SHP77 treated with DMSO at 0.1 percent for 48 hours (cell line): Measurements from ENCODE around the gene METTL6.
"Not testable (repeated sequence)": the region's sequence is repeated elsewhere in the genome, so short reads cannot be mapped to it uniquely, and the experiment has no call there.

Experiments
- DNase-seq: peaks from one replicate; lab custom pipeline; 2025; lab: John Stamatoyannopoulos, UW

The METTL6 gene

DNA sequence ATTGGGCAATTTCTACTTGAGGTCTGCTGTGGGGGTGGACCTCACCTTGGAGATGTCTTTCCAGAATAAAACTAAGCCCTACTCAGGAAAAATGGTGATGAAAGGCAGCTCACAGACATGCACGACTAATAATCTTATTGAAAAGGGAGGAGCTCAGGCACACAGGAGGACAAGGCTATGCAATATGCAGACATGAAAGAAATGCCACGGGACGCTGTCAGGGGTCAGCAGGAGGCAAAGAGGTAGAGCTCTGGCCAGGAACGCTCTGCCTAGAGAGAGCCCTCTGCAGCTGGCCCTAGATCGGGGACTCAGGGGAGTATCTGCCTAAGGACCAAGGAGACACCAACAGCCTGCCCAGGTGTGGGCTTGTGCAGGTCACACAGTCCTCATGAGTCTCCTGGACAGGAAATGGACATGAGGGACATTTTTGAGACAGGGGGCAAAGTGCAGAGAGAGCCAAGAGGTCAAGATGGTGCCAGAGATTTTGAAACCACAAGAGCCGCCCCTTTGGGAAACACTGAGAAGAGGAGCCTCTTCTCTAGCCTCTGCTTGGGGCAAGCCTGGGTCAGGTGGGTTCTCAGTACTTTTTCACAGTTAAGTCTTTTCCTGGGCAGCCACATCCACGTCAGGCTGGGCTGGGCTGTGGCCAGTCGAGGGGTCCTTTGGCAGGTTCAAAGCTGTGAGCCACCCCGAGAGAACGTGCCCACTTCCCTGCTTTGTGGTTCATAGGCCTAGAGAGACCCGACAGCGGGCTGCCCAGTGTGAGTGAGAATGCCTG is 23.3 kb upstream of the METTL6 start:
- no peak for DNase-seq

DNA sequence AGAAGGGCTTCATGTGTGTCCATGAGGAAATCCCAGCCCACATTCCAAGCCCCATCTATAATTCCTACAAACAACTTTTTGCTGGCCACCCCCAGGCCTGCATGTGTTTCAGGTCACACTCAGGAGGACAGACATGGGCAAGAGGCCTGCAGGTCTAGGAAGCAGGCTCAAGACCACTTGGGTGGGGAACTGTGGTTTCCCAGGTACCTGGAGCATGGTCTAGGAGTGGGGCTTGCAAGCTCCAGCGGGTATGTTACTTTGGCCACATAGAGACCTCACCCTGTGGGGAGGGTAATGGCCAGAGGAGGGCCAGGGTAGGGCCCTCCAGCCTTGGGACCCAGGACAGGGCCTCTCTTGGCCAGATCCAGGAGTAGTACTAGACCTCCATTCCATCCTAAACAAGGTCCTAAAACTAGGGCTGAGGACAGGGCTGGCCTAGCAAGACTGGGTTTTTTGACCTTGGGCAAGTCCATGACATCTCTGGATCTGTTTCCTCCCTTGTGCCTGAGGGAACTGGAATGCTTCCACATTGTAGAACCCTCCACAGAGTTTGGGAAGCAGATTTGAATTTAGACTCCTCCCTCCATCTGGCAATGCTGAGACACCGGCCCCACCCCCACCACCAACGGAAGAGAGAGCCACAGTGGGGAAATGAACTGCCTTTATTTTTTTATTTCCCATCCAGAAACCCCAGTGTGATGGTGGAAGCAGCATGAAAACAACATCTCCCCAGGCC is 22.3 kb upstream of the METTL6 start:
- DNase-seq: no peak

DNA sequence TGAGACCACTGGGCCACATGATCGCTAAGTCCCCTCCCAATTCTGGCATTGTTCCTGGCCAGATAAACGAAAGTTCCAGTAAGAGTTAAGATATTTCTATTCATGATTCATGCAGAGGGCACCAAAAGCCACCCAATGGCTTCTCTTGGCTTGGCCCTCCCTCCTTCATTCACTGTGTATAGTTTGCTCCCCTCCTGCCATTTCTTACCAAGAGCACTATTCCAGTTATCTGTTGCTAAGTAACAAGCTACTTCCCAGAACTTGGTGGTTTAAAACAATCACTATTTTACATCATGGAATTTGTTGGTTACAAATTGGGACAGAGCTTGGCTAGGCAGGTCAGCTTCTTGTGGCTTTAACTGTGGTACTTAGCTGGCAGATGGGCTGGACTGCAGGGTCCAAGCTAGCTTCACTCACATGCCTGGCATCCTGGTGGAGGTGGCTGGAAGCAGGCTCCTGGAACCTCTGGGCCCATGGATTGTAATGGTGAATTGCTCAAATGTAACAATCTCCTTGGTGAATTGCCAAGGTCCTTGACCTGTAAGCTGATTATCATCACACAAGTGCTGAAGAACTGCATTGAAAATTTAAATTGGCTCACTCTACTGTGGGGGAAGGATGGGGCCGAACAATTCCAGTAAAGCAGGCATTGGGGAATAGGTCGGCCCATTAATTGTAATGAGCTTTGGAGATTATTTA is 16.6 kb upstream of the METTL6 start:
- no peak for DNase-seq

DNA sequence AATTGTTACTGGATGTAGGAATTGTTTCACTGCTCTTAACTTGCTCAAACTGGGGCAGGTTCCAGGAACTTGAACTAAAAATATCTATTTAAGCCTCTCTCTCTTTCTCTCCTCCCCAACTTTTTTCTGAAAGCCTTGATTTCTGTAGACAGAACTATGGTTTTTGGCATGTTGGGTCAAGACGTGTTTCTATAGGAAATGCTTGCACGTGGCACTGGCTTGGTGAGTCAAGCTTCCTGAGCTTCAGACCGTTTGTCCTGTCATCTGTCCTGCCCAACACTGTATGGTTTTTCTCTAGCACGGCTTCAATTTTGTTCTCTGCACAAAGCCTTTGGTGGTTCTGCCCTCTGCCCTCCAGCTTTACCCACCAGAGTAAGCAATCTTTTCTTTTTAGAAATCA is 13.5 kb upstream of the METTL6 start:
- no peak for DNase-seq

DNA sequence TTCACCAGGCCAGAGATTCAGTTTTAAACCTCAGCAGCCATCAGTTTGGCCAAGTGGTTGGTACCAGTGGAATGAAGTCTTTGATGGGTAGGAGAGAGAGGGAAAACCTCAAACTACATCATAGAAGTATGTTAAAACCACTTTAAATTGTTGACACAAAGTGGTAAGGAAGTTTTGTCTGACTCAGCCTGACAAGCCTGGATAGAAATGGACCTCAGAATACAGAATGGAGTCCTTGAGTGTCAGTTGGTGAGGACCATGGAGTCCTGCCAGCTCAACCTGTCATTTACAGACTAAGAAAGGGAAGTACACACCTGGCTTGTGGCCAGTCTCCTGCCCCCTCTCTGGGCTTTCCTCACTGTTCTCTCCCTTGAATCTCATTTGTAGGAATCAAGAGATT is 12.1 kb upstream of the METTL6 start:
- no peak for DNase-seq

DNA sequence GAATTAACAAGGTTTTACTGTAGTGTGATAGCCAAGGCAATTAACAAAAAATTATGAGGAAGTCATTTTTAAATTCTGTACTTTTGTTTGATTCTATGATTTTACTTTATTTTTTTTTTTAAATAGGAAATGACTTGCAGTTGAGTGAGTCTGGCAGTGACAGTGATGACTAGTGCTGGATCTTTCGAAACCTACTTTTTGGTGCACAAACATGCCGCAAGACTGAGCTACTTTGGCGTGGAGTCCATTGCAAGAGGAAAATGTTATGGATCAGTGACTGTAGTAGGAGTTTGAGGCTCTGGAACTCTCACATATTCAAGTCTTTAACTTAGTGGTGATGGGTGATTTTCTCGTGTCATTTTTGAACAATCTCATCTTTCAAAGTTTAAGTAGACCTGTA is 11.6 kb upstream of the METTL6 start:
- DNase-seq: no peak

DNA sequence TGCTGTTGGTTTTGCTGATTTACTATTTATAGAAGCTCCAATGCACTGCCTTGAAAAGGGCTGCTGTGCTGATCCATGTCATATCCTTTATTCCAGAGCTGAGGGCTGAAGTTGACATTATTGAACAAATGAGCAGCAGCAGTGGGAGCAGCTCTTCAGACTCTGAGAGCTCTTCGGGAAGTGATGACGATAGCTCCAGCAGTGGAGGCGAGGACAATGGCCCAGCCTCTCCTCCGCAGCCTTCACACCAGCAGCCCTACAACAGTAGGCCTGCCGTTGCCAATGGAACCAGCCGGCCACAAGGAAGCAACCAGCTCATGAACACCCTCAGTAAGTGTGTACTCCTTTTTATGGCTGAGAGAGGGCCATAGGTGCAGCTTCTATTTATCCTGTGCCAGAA is 8.9 kb upstream of the METTL6 start:
- no peak for DNase-seq

DNA sequence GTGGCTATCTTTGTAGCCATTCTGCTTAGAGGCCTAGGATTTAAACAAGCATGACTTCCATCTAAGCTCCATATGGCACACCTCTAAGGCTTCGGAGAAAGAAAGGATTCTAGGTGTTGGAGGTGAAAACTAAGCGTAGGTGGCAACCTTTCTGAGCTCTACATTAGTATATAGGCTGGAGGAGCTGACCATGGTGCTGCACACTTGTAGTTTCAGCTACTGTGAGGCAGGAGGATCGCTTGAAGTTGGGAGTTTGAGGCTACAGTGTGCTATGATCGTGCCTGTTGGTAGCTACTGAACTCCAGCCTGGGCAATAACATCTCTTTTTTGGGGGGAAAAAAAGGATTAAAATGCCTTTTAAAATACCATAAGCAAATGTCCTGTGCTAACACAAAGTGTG is 7.4 kb upstream of the METTL6 start:
- DNase-seq: no peak

DNA sequence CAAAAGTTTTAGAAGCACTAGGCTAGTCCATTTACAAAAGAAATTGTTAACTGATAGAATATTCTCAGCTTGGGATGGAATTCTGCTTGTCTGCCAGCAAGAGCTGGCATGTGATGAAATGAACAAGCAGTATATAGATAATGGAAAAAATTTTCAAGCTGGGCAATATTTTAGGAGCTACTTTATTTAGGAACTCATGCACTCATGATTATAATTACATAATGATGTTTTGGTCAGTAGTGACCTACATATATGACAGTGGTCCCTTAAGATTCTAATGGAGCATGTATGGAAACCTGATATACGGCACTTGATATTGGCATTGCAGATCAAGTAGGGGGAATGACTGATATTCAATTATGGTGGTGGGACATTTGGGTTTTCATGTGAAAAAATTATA is 6.2 kb upstream of the METTL6 start:
- no peak for DNase-seq

DNA sequence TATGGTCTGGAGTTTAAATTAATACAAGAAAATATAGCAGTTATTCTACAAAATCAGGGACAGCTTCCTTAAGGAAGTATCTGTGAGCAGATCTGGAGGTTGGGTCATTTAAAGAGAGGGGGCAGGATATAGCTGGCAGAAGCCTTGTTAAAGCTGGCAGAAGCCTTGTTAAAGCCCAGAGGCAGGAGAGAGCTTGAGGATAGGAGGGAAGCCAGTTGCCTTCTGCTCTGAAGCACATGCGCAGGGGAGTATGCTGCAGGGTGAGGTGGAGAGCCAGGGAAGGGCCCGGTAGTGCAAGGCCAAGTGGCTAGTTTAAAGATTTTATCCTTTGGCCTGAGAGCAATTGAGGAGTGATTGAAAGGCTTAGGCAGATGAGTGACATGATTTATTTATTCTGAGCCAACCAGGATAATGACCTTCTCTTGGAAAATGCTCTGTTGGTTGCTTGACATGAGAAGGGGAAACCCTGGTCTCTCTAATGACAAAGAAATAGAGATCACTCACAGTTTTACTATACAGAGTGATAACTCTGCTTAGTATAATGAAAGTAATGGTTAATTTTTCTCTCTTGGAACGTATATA is 4.0 kb upstream of the METTL6 start:
- DNase-seq: no peak

DNA sequence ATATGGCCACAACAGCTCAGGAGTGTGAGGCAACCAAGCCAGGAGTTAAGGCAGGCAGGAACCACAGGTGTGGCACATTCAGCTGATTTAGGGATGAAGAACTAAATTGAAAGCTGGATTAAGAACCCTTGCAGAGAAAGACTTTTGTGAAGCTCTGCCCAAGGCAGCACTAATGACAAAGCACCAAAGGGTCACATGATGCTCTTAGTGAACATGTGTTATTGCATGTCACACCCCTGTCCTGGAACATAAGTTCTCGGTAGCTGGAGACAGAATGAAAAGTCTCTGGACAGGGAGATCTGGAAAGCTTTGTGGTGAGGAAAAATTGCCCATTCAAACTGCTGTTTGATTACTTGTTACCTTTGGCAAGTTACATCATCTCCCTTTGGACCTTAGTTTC is 3.3 kb upstream of the METTL6 start:
- no peak for DNase-seq

DNA sequence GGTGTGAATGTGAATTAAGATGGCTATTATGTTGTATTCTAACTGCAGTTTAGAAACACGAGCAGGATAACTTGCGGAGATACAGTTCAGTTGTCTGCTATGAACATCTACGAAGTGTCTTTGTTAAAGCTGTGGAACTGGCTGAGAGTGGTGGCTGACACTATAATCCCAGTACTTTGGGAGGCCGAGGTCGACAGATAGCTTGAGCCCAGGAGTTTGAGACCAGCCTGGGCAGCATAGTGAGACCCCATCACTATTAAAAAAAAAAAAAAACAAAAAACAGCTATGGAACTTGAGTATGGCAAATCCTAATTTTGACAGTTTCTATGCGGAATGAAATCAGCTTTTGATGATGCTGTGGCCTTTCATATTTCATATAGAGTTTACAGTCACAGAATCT is 1.7 kb upstream of the METTL6 start:
- DNase-seq: no peak

DNA sequence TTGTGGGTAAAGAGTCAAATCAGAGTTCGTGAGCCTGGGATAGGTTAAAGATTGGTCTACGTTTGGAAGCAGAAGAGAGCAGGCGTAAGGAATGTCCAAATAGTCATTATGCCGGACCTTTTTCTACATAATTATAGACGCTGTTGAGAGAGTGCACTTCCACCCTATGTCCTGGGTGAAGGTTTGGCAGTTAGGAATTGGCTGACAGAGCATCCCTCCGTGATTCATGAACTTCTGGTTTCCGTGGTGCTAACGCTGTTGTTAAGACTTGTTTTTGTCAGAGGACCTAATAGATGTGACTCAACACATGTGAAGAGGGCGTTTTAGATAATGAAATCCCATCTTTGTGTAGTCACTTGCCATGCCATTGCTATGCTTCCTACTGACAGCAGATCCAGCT is 1.2 kb upstream of the METTL6 start:
- DNase-seq: no peak

DNA sequence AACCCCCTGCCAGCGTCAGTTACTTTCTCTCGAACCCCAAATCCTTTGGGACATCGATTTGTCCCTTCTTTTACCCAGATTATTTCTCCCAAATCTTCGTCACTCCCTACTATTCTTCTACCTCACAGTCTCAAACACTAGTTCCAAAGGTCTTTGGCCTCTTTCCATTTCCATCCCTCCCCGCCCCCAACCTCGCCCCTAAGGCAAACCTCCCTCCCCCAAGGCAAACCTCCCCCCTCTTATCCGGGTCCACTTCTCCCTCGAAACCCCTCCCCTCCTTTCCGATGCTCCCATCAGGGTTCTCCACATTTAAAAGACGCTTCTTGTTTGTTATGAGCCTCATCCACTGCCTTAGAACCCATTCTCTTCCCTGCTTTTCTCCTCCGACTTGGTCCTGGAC is 637 bp upstream of the METTL6 start:
- no peak for DNase-seq

DNA sequence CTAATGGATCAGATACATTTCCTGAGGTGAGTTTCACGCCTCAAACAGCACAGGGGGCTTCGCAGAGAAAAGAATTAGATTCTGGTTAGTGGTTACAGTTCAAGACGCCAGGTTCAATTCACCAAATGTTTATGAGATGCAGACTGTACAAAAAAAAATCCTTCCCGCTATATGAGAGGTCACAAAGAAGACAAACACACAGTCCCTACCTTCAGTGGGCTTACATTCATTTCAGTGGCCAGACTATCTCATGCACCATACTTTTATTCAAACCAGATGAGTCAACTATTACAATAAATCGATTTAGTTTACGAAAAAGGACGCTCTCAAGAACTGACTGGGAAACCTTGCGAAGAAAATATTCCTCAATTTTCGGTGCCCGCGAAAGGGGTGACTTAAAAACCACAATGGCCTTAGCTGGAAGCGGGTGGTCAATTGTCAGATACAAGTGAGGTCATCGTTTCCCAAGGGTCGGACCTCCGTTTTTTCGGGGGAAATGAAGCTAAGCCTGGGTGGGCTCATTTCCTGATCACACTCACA is 695 bp downstream of the METTL6 start:
- DNase-seq: no peak

DNA sequence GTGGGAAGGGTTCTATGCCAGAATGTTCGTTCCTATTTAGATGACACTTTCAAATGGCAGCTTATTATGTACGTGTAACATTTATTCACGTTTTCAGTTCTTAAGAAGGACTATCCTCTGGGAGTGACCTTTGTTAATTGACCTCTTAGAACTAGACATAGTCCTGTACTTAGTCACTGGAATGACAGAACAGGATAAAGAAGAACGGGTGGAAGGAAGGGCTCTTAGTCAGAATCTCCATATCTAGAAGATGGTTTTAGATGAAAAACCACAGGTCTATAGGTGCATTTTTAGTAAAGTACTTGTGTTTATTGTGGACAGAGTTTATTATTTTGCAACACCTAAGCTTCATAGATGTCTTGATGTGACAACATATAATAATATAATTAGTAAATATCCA is 6.5 kb downstream of the METTL6 start:
- DNase-seq: no peak

DNA sequence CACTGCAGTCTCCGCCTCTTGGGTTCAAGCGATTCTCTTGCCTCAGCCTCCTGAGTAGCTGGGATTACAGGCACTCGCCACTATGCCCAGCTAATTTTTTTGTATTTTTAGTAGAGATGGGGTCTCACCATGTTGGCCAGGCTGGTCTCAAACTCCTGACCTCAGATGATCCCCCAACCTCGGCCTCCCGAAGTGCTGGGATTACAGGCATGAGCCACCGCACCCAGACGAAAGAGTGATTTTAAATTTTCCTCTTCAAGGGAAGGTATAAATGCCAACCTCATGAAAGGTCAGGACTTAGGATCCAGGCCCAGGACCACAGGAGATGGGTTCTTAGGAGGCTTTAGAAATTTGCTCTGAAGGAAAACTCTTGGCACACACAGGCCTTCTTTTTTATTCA is 16.4 kb downstream of the METTL6 start:
- DNase-seq: not testable (repeated sequence)

DNA sequence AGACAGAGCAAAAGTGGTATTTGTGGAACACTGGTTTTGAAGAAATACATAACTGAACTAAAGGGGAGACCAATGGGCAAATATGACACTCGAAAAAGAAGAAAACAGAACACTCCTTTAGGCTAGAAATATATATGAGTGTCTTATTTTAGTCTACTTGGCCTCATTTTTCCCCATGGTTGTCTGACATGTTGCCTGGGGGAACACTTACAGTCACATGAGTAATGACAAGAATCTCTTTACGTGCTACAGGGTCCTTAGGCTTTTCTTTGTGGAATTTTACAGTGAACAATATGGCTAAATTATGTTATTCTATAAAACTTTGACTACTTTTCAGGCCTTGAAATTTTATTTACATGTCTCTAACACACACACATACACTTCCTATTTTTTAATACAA is 17.6 kb downstream of the METTL6 start:
- no peak for DNase-seq

DNA sequence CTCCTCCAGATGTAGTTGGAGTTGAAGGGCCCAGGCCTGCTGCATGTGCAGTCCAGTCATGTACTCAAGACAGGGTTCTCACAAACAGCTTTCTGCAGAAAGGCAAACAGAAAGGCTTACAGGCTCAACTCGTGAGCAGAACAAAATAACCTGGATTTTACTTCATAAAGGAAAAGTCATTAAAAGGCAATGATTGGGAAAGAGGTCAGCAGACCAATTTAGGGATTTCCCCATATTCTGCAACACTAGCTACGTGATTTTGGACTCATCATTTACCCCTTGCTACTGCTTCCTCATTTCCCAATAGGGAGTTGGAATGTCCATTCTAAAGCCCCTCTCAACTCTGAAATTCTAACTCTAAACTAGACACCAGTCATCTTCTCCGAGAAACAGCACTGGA is 18.1 kb downstream of the METTL6 start:
- no peak for DNase-seq

DNA sequence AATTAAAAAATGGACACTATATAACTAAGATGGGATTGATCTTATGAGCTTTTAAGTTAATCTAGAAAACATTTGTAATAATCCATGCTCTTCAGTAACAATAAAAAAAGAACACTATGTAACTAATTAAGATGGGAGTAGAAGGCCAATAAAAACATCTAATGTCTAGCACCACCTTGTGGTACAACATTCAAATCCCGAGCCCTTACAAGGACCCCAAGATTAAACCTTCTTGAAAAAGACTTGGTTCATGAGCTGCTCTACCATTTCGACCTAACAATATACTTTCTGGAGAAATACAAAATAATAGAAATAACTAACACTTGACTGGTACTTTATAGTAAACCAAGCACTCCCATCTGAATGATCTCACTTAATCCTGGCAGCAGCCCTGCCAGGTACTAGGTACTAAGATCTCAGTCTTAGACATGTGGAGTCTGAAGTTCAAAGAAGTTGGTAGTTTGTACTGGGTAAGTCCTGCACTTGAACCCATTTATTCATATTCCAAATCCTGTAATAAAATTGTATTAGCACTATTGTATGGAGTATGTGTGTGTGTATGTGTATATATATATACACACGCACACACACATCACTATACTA is 21.8 kb downstream of the METTL6 start:
- peak; percentile 16 for DNase-seq

DNA sequence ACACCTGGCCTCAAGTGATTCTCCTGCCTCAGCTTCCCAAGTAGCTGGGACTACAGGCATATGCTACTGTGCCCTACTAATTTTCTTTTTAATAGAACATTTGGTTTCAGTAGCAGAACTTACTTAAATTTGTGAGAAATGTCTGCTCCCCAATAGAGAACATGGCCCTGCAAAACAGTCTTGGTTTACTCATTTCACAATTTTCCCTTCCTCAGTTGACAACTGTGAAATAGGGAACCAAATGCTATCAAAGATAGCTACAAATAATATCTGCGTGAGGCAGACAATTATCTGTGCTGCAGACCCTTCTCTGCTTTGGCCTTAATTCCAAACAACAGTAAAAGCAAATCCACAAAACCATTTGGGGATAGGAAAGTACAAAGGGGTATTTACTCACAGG is 22.6 kb downstream of the METTL6 start:
- DNase-seq: no peak

DNA sequence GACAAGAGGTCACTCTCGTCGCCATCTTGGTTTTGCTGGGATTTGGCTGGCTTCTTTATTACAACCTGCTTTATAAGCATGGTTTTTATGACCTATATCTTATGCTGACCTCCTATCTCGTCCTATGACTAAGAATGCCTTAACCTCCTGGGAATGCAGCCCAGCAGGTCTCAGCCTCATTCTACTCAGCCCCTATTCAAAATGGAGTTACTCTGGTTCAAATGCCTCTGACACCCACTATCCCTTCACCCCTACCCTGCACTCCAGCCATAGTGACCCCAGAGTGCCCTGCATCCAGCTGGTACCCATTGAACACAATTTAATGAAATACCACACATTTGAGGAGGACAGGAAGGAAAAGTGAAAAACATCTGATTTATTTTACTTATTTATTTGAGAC is 23.4 kb downstream of the METTL6 start:
- no peak for DNase-seq
